Activated B cell treated with CpG ODN at 0.5 μM for 24 hours (primary cell): ENCODE measurements around the gene SEPTIN1. TPM values are rescaled to one million over a fixed set of nuclear protein-coding genes. Genes with fewer than 3 reads are reported as not detected.

Experiments used
- ATAC-seq: fragments of 200-7000 bp; cut with Tn5 transposase; one replicate; pipeline ENCODE4 v1.10.0; 2021; ENCODE audit warnings: low read depth, mild to moderate bottlenecking, moderate library complexity
- CTCF ChIA-PET: fragments of 350-600 bp; sonication (Branson Sonifier 250); formaldehyde crosslinking; loops from one replicate; lab custom pipeline; 2021; ENCODE audit warnings: antibody characterized with exemption; lab: Charles Lee
- POLR2A ChIA-PET: fragments of 350-600 bp; sonication (Branson Sonifier 250); formaldehyde crosslinking; loops from one replicate; lab custom pipeline; 2021; ENCODE audit warnings: antibody characterized with exemption; lab: Charles Lee
- DNase-seq: peaks from one replicate; pipeline ENCODE4 v3.0.0; 2022
- H3K27ac Mint-ChIP-seq: one replicate; pipeline ENCODE4 v1.8.0; 2020; ENCODE audit warnings: mixed read lengths
- H3K27me3 Mint-ChIP-seq: one replicate; pipeline ENCODE4 v1.8.0; 2021; ENCODE audit warnings: mixed read lengths
- H3K36me3 Mint-ChIP-seq: one replicate; pipeline ENCODE4 v1.8.0; 2021; ENCODE audit warnings: low read depth, mixed read lengths
- H3K4me1 Mint-ChIP-seq: one replicate; pipeline ENCODE4 v1.8.0; 2021; ENCODE audit warnings: mixed read lengths
- H3K4me3 Mint-ChIP-seq: one replicate; pipeline ENCODE4 v1.8.0; 2020; ENCODE audit warnings: mild to moderate bottlenecking, mixed read lengths
- H3K9me3 Mint-ChIP-seq: one replicate; pipeline ENCODE4 v1.8.0; 2020; ENCODE audit warnings: mixed read lengths
- CTCF ChIP-seq: fragments of 200-600 bp; IDR thresholded peaks from one replicate; pipeline ENCODE4 v1.8.0; 2022; ENCODE audit warnings: antibody characterized with exemption, mild to moderate bottlenecking
- intact Hi-C: fragments of 100-400 bp; cut with micrococcal nuclease; formaldehyde crosslinking; loops from one replicate; pipeline ENCODE4 v1.15.1; 2024
- total RNA-seq: library from RNA; stranded (reverse); gene quantifications from 2 replicates; pipeline ENCODE4 v1.2.3, GENCODE V29; 2022

SEPTIN1 gene
- total RNA-seq, 1 donor from 2014 or later = 192 TPM

- no peak for TF ChIP-seq CTCF
- Mint-ChIP-seq H3K9me3 (no peaks in the 10 kb centered on the region), H3K27me3 (no peaks in the 10 kb centered on the region), H3K27ac (no peak overlapping the region), H3K36me3 (peaks cover 72% of the 10 kb centered on the region), H3K4me3 (peak overlapping the region; percentile 96), H3K4me1 (peaks cover 65% of the 10 kb centered on the region)
- intact Hi-C loops = loop anchor here (2.0 kb wide), 2 partner anchors 25 to 41 kb away; partner anchors contain the start of gene ZNF48
- DNase-seq (no peak), ATAC-seq (no peak)
- ChIA-PET CTCF (interaction anchor here (1.9 to 2.7 kb wide), 2 partner anchors 17 to 56 kb away, joined by 7 to 10 read pairs; partner anchors contain the start of gene TBC1D10B), POLR2A (interaction anchor here (0.6 to 4.5 kb wide), 14 partner anchors 9 to 218 kb away, joined by 3 to 36 read pairs (median 8); partner anchors contain the start of genes SEPTIN1, TBC1D10B, ZNF48 and ZNF688)
These were observed 28.8 kb downstream of the SEPTIN1 start for GRCh38 chr16:30353438-30354129.

- ATAC-seq (no peak), DNase-seq (no peak)
- Mint-ChIP-seq H3K36me3 (peaks cover 66% of the 10 kb centered on the region), H3K4me1 (peaks cover 67% of the 10 kb centered on the region), H3K27me3 (no peaks in the 10 kb centered on the region), H3K27ac (no peak overlapping the region), H3K9me3 (no peaks in the 10 kb centered on the region), H3K4me3 (peak overlapping the region; percentile 24)
- POLR2A ChIA-PET = interaction anchor here (0.7 to 4.4 kb wide), 2 partner anchors 18 to 169 kb away, joined by 3 to 26 read pairs; no protein-coding TSS in a partner anchor
- CTCF ChIA-PET = interaction anchor here (2.7 kb wide), 1 partner anchor 57 kb away, joined by 10 read pairs; no protein-coding TSS in a partner anchor
- TF ChIP-seq CTCF = no peak
- intact Hi-C loops = no loop called here
These were observed 29.6 kb downstream of the SEPTIN1 start for GRCh38 chr16:30352488-30353401.

GRCh38 chr16:30351586-30352419 is 30.6 kb downstream of the SEPTIN1 start:
- Mint-ChIP-seq H3K27ac (peak overlapping the region; percentile 35), H3K4me1 (peaks cover 65% of the 10 kb centered on the region), H3K27me3 (no peaks in the 10 kb centered on the region), H3K9me3 (no peaks in the 10 kb centered on the region), H3K4me3 (no peak overlapping the region), H3K36me3 (peaks cover 59% of the 10 kb centered on the region)
- ChIA-PET POLR2A (interaction anchor here (0.8 to 1.1 kb wide), 2 partner anchors 17 to 19 kb away, joined by 3 to 5 read pairs; partner anchors contain the start of gene TBC1D10B), CTCF (no interaction called here)
- ATAC-seq (no peak), DNase-seq (no peak)
- no peak for TF ChIP-seq CTCF
- intact Hi-C loops = no loop called here

DNA sequence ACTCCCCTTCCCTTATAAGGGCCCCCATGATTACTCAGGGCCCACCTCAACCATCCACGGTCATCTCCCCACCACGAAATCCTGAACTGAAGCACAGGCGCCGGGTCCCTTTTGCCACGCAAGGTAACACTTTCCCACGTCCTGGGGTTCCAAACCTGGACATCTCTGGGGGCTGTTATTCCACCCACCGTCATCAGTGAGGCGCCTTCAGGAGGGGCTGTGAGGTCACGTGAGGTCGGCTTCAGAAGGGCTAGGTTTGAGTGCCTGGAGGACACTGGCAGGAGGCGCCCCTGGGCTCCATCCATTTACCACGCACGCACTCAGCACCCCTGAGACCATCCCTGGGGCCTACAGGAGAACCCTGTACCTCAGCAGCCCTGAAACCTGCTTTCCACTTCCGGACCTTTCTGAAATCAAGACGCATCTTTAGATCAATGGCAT is 31.3 kb downstream of the SEPTIN1 start:
- Mint-ChIP-seq H3K36me3 (peaks cover 56% of the 10 kb centered on the region), H3K4me1 (peaks cover 59% of the 10 kb centered on the region), H3K27me3 (no peaks in the 10 kb centered on the region), H3K9me3 (no peaks in the 10 kb centered on the region), H3K4me3 (no peak overlapping the region), H3K27ac (peak overlapping the region; percentile 79)
- no peak for ATAC-seq
- ChIA-PET POLR2A (interaction anchor here (0.8 to 1.1 kb wide), 2 partner anchors 16 to 19 kb away, joined by 3 to 5 read pairs; partner anchors contain the start of gene TBC1D10B), CTCF (no interaction called here)
- no peak for TF ChIP-seq CTCF
- intact Hi-C loops = no loop called here
- no peak for DNase-seq
